Activated CD8-positive, alpha-beta T cell treated with anti-CD3 and anti-CD28 coated beads, Interleukin-2, amount 10 ng/mL, durations not matched to agents 7 days and 5 days (primary cell): ENCODE data around the gene GRID1. TPM values are rescaled to one million over a fixed set of nuclear protein-coding genes. Genes with fewer than 3 reads are reported as not detected.

ENCODE experiments used
- ATAC-seq: fragments of 150-1000 bp; cut with Tn5 transposase; one replicate; pipeline ENCODE4 v1.10.0; 2021; ENCODE audit warnings: moderate library complexity
- CTCF ChIA-PET: fragments of 350-600 bp; sonication (Branson Sonifier 250); formaldehyde crosslinking; loops from one replicate; lab custom pipeline; 2021; ENCODE audit warnings: antibody characterized with exemption; lab: Charles Lee
- POLR2A ChIA-PET: fragments of 350-600 bp; sonication (Branson Sonifier 250); formaldehyde crosslinking; loops from one replicate; lab custom pipeline; 2021; ENCODE audit warnings: antibody characterized with exemption; lab: Charles Lee
- DNase-seq: peaks from one replicate; pipeline ENCODE4 v3.0.0-alpha.2; 2020
- H3K27ac Mint-ChIP-seq: one replicate; pipeline ENCODE4 v1.8.0; 2021; ENCODE audit warnings: mild to moderate bottlenecking, mixed read lengths
- H3K27me3 Mint-ChIP-seq: one replicate; pipeline ENCODE4 v1.8.0; 2021; ENCODE audit warnings: low read depth, mixed read lengths
- H3K36me3 Mint-ChIP-seq: one replicate; pipeline ENCODE4 v1.8.0; 2021; ENCODE audit warnings: low read depth, mixed read lengths
- H3K4me1 Mint-ChIP-seq: one replicate; pipeline ENCODE4 v1.8.0; 2021; ENCODE audit warnings: low read depth, mixed read lengths
- H3K4me3 Mint-ChIP-seq: one replicate; pipeline ENCODE4 v1.8.0; 2021; ENCODE audit warnings: mild to moderate bottlenecking, mixed read lengths
- H3K9me3 Mint-ChIP-seq: one replicate; pipeline ENCODE4 v1.8.0; 2022; ENCODE audit warnings: mixed read lengths; ENCODE audit not compliant: insufficient read depth
- total RNA-seq, 2 experiments: library from RNA; stranded (reverse); gene quantifications; one replicate each; pipeline ENCODE4 v1.2.3, GENCODE V29; 2021

GRID1 gene
- total RNA-seq, 2 experiments from 2014 or later, result not detected

- Mint-ChIP-seq H3K27me3 (peaks cover 20% of the 10 kb centered on the region), H3K4me1 (no peaks in the 10 kb centered on the region), H3K36me3 (no peaks in the 10 kb centered on the region), H3K9me3 (no peaks in the 10 kb centered on the region), H3K27ac (no peak overlapping the region), H3K4me3 (no peak overlapping the region)
- ChIA-PET CTCF (no interaction called here), POLR2A (no interaction called here)
- DNase-seq, result peak; percentile 18
- no peak for ATAC-seq
Measured at GRCh38 chr10:86263209-86263608, 103.4 kb downstream of the GRID1 start.

- POLR2A ChIA-PET, result no interaction called here
Measured at GRCh38 chr10:86262688-86263181, 103.9 kb downstream of the GRID1 start.

DNA sequence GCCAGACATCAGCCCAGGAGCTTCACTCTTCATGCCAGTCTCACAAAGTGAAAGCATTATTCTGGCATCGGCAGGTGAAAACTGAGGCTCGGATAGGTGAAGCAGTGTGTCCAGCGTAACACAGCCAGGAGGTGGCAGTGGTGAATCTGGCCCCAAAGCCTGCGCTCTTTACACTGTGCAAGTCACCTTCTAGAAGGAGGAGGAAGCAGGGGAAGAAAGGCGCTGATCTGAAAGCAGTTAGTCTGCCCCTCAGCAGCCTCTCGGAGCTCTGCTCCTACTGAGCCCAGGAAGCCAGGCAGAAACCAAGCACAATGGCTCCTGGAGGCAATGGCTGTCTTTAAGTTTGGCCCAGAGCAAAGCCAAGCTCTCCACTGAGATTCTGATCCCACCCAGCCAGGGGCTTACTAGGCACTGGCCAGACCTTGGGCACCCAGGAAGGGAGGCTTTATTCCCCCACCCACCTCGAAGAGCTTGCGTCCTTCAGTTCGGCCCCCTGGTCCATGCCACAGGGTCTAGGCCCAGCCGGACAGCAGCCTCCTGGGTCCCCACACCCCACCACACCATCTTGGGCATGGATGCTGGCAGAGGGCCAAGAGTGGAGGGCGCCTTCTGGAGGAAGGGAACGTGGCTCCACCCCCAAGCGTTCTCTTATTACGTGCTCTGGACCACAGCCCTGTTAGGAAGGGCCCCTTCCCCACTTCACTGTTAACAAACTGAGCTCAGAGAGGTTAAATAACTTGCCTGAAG is 104.5 kb downstream of the GRID1 start:
- H3K27me3 Mint-ChIP-seq, result peaks cover 20% of the 10 kb centered on the region
- CTCF ChIA-PET, result interaction anchor here (1.6 kb wide), 1 partner anchor 323 kb away, joined by 3 read pairs; no protein-coding TSS in a partner anchor
- ATAC-seq, result peak; percentile 64
- no peaks in the 10 kb centered on the region for H3K4me1 Mint-ChIP-seq
- H3K9me3 Mint-ChIP-seq, result no peaks in the 10 kb centered on the region
- H3K27ac Mint-ChIP-seq, result no peak overlapping the region
- POLR2A ChIA-PET, result no interaction called here
- peak; percentile 30 for DNase-seq
- no peaks in the 10 kb centered on the region for H3K36me3 Mint-ChIP-seq
- no peak overlapping the region for H3K4me3 Mint-ChIP-seq

More at GRCh38 chr10:86262688-86263181, 103.9 kb downstream of the GRID1 start:
- DNase-seq, result peak; percentile 13
- H3K4me1 Mint-ChIP-seq, result no peaks in the 10 kb centered on the region
- no peak overlapping the region for H3K27ac Mint-ChIP-seq
- no peak for ATAC-seq
- H3K36me3 Mint-ChIP-seq, result no peaks in the 10 kb centered on the region
- H3K4me3 Mint-ChIP-seq, result no peak overlapping the region
- peaks cover 20% of the 10 kb centered on the region for H3K27me3 Mint-ChIP-seq
- no peaks in the 10 kb centered on the region for H3K9me3 Mint-ChIP-seq
- CTCF ChIA-PET, result interaction anchor here (1.6 kb wide), 1 partner anchor 323 kb away, joined by 3 read pairs; no protein-coding TSS in a partner anchor

DNA sequence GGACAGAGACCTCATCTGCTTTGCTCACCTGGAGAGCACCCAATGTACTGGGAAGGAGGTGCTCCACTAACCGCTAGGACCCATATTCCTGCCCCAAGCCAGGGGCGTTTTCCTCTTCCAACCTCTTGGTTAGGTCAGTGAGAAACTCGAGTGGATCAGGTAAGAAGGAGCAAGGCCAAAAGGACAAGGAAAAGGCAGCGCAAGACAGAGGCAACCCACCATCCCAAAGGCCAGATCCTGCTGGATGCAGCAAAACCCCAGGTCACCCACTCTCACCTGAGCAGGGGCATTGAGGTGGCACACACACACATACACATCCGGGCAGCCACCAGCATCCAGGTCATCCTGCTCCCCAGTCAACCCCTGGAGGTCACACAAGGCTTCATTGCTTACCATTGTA is 105.1 kb downstream of the GRID1 start:
- H3K27ac Mint-ChIP-seq, result no peak overlapping the region
- peaks cover 20% of the 10 kb centered on the region for H3K27me3 Mint-ChIP-seq
- ATAC-seq, result no peak
- DNase-seq, result no peak
- ChIA-PET CTCF (interaction anchor here (1.6 kb wide), 1 partner anchor 324 kb away, joined by 3 read pairs; no protein-coding TSS in a partner anchor), POLR2A (no interaction called here)
- H3K4me1 Mint-ChIP-seq, result no peaks in the 10 kb centered on the region
- H3K4me3 Mint-ChIP-seq, result no peak overlapping the region
- no peaks in the 10 kb centered on the region for H3K36me3 Mint-ChIP-seq
- no peaks in the 10 kb centered on the region for H3K9me3 Mint-ChIP-seq

GRCh38 chr10:86260564-86260963 is 106.0 kb downstream of the GRID1 start:
- no peaks in the 10 kb centered on the region for H3K9me3 Mint-ChIP-seq
- H3K4me3 Mint-ChIP-seq, result no peak overlapping the region
- DNase-seq (peak; percentile 12), ATAC-seq (no peak)
- no peak overlapping the region for H3K27ac Mint-ChIP-seq
- no peaks in the 10 kb centered on the region for H3K4me1 Mint-ChIP-seq
- peaks cover 20% of the 10 kb centered on the region for H3K27me3 Mint-ChIP-seq
- ChIA-PET POLR2A (no interaction called here), CTCF (no interaction called here)
- no peaks in the 10 kb centered on the region for H3K36me3 Mint-ChIP-seq

- CTCF ChIA-PET, result no interaction called here
Measured at GRCh38 chr10:86259901-86260562, 106.6 kb downstream of the GRID1 start.

DNA sequence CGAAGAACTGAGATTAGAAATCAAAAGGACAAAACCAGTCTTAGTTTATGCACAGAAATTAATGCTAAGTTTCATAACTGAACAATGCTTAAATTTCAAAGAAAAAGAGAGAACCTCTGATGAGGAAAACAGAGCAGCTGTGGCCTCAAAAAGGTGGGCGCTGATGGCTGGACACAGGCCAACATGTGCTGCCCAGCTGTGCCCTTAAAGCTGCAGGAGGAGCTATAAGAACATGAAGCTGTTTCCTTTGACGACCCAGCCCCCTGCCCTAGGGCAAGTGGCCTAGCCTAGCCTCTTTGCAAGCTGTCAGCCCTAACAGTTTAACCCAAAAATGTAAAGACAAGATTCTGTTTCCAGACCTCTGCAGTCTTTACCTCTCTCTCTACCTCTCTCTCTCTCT is 107.7 kb downstream of the GRID1 start:
- H3K4me3 Mint-ChIP-seq, result no peak overlapping the region
- CTCF ChIA-PET, result no interaction called here

More at GRCh38 chr10:86259901-86260562, 106.6 kb downstream of the GRID1 start:
- H3K4me1 Mint-ChIP-seq, result no peaks in the 10 kb centered on the region
- H3K4me3 Mint-ChIP-seq, result no peak overlapping the region
- no peaks in the 10 kb centered on the region for H3K9me3 Mint-ChIP-seq
- ATAC-seq, result no peak
- no peak overlapping the region for H3K27ac Mint-ChIP-seq
- peak; percentile 12 for DNase-seq
- POLR2A ChIA-PET, result no interaction called here
- H3K27me3 Mint-ChIP-seq, result peaks cover 17% of the 10 kb centered on the region
- H3K36me3 Mint-ChIP-seq, result no peaks in the 10 kb centered on the region

GRCh38 chr10:86258499-86258898 is 108.1 kb downstream of the GRID1 start:
- Mint-ChIP-seq H3K27me3 (peaks cover 12% of the 10 kb centered on the region), H3K27ac (no peak overlapping the region), H3K4me1 (no peaks in the 10 kb centered on the region), H3K36me3 (no peaks in the 10 kb centered on the region), H3K4me3 (no peak overlapping the region), H3K9me3 (no peaks in the 10 kb centered on the region)
- ATAC-seq (no peak), DNase-seq (peak; percentile 14)
- ChIA-PET POLR2A (no interaction called here), CTCF (no interaction called here)

More for the DNA sequence above, 107.7 kb downstream of the GRID1 start:
- H3K9me3 Mint-ChIP-seq, result no peaks in the 10 kb centered on the region
- DNase-seq (peak; percentile 9), ATAC-seq (no peak)
- no peak overlapping the region for H3K27ac Mint-ChIP-seq
- POLR2A ChIA-PET, result no interaction called here
- H3K4me1 Mint-ChIP-seq, result no peaks in the 10 kb centered on the region
- no peaks in the 10 kb centered on the region for H3K36me3 Mint-ChIP-seq
- peaks cover 12% of the 10 kb centered on the region for H3K27me3 Mint-ChIP-seq

DNA sequence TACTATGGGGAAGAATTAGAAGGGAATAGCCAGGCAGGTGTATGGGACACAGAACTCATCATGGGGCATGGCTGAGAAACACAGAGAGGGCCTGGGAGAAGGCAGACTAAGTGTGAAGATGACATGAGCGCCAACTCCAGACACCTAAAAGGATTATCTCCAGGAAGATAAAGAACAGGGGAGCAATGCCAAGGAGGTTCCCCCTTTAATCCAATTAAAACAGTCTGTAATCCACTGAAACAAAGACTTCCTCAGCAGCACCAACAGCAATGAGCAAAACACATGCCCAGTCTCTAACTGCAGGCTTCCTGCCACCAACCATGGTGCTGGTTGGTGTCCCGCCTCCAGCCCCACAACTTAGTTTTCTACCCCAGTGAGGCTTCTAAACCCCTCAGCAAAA is 108.9 kb downstream of the GRID1 start:
- Mint-ChIP-seq H3K4me1 (no peaks in the 10 kb centered on the region), H3K27ac (no peak overlapping the region), H3K27me3 (peaks cover 7% of the 10 kb centered on the region), H3K9me3 (no peaks in the 10 kb centered on the region), H3K36me3 (no peaks in the 10 kb centered on the region), H3K4me3 (no peak overlapping the region)
- no peak for DNase-seq
- ChIA-PET POLR2A (no interaction called here), CTCF (no interaction called here)
- ATAC-seq, result no peak

GRCh38 chr10:86256690-86257315 is 109.8 kb downstream of the GRID1 start:
- ATAC-seq (no peak), DNase-seq (peak; percentile 8)
- CTCF ChIA-PET, result no interaction called here
- no peaks in the 10 kb centered on the region for H3K36me3 Mint-ChIP-seq
- POLR2A ChIA-PET, result no interaction called here
- H3K27ac Mint-ChIP-seq, result no peak overlapping the region
- H3K9me3 Mint-ChIP-seq, result no peaks in the 10 kb centered on the region
- H3K27me3 Mint-ChIP-seq, result peaks cover 4% of the 10 kb centered on the region
- H3K4me1 Mint-ChIP-seq, result no peaks in the 10 kb centered on the region
- H3K4me3 Mint-ChIP-seq, result no peak overlapping the region

DNA sequence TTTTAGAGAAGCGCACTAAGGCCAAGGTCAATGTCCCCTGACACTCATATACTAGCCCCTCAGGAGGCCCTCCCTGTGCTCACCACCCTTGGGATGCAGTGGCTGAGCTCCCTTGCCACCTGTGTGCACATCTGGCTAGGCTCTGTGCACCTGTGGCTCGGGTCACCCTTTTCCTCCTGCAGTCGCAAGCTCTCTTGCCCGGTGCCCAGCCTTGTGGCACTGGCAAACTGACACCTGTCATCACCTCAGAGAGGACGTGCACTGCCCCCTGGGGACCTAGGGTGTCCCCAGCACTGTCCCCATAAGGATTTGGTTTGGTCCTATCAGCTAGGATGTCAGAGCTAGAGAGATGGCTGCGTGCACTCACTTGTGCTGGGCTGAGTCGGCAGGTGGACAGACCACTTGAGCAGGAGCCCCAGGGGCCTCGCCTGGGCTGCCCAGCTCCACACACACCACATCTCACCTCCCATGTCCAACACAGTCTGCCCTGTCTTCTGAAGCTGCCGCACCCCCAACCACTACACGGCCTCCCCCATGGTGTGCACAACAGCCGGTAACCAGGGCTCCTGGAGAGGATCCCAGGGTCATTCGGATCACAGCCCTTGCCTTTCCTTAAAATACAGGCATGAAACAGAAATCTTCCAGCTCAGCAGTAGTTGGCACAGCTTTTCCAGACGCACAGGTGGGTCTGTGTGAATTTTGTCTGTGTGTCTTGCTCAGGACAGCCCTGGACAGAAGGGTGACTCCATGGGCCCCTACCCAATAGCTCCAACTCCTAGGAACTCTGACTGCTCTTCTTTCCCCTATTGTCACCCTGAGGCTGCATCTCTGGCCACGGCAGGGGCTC is 111.0 kb downstream of the GRID1 start:
- POLR2A ChIA-PET, result no interaction called here
- Mint-ChIP-seq H3K4me3 (no peak overlapping the region), H3K27me3 (peaks cover 4% of the 10 kb centered on the region), H3K4me1 (no peaks in the 10 kb centered on the region), H3K27ac (no peak overlapping the region), H3K36me3 (no peaks in the 10 kb centered on the region), H3K9me3 (no peaks in the 10 kb centered on the region)
- ATAC-seq (no peak), DNase-seq (peak; percentile 10)
- CTCF ChIA-PET, result no interaction called here
